GM06990 (cell line): ENCODE data around the gene ARHGAP45.

ENCODE experiments used
- DNase-seq: peaks from one replicate; pipeline ENCODE4 v3.0.0-alpha.2; 2011; ENCODE audit not compliant: insufficient read length; ENCODE audit errors: extremely low read depth
- H3K27me3 ChIP-seq: replicated peaks from 2 replicates; pipeline ENCODE4 v1.6.0; 2011; ENCODE audit warnings: low read length; ENCODE audit not compliant: control insufficient read depth, insufficient read depth
- H3K36me3 ChIP-seq: 2 replicates; pipeline ENCODE4 v1.5.1; 2011; ENCODE audit warnings: low read length; ENCODE audit not compliant: control insufficient read depth, insufficient read depth
- H3K4me3 ChIP-seq: replicated peaks from 2 replicates; pipeline ENCODE4 v1.5.1; 2011; ENCODE audit warnings: low read depth, mild to moderate bottlenecking, control low read depth, low read length
- TF ChIP-seq, protein P1 (sequence below): IDR thresholded peaks from 2 replicates; pipeline ENCODE4 v1.5.1; 2011; ENCODE audit warnings: low read length, control low read depth, mild to moderate bottlenecking, inconsistent platforms; ENCODE audit not compliant: insufficient read depth, poor library complexity, severe bottlenecking

ARHGAP45 gene

DNA sequence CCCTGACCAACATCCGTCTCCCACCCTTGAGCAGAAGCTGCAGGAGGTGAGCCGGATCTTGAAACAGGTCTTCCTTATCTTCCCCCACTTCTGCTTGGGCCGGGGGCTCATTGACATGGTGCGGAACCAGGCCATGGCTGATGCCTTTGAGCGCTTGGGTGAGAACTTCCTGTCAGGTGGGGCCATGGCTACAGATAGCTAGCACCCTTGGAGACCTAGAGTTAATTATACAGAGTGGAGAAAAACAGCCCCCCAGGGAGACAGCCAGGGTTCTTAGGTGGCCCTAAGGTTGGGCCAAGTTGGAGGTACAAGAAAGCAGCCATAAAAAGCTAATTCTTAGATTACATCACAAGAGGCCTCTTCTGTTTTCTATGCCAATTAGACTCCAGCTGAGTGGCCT is 8.9 kb upstream of the ARHGAP45 start:
- Histone ChIP-seq H3K27me3 (no peaks in the 10 kb centered on the region), H3K36me3 (peaks cover 7% of the 10 kb centered on the region), H3K4me3 (no peak overlapping the region)
- TF ChIP-seq, protein P1, sequence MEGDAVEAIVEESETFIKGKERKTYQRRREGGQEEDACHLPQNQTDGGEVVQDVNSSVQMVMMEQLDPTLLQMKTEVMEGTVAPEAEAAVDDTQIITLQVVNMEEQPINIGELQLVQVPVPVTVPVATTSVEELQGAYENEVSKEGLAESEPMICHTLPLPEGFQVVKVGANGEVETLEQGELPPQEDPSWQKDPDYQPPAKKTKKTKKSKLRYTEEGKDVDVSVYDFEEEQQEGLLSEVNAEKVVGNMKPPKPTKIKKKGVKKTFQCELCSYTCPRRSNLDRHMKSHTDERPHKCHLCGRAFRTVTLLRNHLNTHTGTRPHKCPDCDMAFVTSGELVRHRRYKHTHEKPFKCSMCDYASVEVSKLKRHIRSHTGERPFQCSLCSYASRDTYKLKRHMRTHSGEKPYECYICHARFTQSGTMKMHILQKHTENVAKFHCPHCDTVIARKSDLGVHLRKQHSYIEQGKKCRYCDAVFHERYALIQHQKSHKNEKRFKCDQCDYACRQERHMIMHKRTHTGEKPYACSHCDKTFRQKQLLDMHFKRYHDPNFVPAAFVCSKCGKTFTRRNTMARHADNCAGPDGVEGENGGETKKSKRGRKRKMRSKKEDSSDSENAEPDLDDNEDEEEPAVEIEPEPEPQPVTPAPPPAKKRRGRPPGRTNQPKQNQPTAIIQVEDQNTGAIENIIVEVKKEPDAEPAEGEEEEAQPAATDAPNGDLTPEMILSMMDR, result no peak
- no peak for DNase-seq

DNA sequence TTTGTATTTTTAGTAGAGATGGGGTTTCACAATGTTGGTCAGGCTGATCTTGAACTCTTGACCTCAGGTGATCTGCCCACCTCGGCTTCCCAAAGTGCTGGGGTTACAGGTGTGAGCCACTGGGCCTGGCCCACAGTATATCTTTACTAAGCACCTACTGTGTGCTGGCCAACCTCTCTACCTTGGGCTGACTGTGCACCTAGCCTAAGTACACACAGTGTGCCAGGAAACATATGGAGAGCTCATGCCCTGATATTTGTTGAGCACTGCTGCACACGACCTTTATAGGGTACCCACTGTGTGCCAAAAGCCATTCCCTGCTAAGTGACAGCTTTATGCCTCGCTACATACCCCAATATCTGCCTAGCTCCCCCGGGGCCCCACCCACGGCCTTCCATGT is 6.3 kb upstream of the ARHGAP45 start:
- TF ChIP-seq, protein P1, result no peak
- no peak for DNase-seq
- Histone ChIP-seq H3K36me3 (peaks cover 4% of the 10 kb centered on the region), H3K27me3 (no peaks in the 10 kb centered on the region), H3K4me3 (no peak overlapping the region)

DNA sequence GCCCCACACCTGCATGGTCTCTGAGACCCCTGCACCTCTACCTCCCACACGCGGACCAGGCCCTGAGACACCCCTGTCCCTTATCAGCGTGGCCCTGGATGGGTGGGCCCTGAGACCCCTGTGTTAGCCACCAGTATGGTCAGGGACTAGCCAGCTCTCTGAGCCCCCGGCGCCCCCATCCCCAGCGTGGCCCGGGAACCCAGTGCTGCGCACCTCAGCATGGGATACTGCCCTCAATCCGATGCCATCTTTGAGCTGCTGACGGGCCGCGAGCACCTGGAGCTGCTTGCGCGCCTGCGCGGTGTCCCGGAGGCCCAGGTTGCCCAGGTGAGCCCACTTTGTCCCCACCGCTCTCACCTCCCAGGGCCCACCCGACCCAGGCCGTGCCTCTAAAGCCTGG is 5.0 kb upstream of the ARHGAP45 start:
- TF ChIP-seq, protein P1, result no peak
- Histone ChIP-seq H3K36me3 (no peaks in the 10 kb centered on the region; the same call in none of the 2 replicates), H3K27me3 (no peaks in the 10 kb centered on the region), H3K4me3 (no peak overlapping the region)
- no peak for DNase-seq

DNA sequence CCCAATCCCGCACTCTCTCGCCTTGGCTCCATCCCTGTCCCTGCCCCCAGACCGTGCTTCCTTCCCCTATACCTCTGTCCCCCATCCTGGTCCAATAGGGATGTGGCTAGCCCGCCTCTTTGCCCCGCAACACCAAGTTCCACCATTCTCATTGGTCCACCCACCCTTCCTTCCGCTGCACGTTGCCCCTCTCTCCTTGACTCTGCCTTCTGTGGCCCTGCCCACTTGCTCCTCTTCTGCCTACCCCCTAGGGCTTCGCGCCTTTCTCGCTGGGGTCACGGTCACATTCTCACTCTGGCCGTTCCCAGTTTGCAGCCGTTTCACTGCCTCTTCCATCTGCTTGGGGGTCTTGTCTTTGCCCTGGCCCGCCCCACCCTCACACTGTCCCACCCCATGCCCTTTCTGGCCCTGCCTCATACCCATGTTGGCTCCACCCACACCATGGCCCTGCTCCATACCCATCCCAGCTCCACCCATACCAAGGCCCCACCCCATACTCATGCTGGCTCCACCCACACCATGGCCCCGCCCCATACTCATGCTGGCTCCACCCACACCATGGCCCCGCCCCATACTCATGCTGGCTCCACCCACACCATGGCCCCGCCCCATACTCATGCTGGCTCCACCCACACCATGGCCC is 4.5 kb upstream of the ARHGAP45 start:
- H3K4me3 ChIP-seq, result no peak overlapping the region
- TF ChIP-seq, protein P1, result no peak
- no peaks in the 10 kb centered on the region for H3K27me3 ChIP-seq
- no peak for DNase-seq
- H3K36me3 ChIP-seq, result no peaks in the 10 kb centered on the region; the same call in none of the 2 replicates

DNA sequence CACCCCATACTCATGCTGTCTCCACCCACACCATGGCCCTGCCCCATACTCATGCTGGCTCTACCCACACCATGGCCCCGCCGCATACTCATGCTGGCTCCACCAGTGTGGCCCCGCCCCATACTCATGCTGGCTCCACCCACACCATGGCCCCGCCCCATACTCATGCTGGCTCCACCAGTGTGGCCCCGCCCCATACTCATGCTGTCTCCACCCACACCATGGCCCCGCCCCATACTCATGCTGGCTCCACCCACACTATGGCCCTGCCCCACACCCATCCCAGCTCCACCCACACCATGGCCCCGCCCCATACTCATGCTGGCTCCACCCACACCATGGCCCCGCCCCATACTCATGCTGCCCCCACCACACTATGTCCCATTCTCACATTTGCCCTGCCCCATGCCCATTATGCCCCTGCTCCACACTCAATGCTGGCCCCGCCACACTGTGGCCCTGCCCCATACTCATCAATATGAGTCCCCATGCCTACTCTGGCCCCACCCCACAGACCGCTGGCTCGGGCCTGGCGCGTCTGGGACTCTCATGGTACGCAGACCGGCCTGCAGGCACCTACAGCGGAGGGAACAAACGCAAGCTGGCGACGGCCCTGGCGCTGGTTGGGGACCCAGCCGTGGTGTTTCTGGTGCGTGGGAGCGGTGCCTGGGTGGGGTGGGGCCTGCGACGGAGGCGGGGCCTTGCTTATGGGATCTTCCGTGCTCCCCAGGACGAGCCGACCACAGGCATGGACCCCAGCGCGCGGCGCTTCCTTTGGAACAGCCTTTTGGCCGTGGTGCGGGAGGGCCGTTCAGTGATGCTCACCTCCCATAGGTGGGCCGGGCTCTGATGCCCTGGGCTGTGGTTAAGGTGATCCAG is 3.7 kb upstream of the ARHGAP45 start:
- TF ChIP-seq, protein P1, result no peak
- peak; percentile 79 for DNase-seq
- no peak overlapping the region for H3K4me3 ChIP-seq

More for the DNA sequence above, 3.7 kb upstream of the ARHGAP45 start:
- H3K27me3 ChIP-seq, result no peaks in the 10 kb centered on the region
- H3K36me3 ChIP-seq, result no peaks in the 10 kb centered on the region; the same call in none of the 2 replicates
